K562 (cell line): ENCODE data around the gene HBM. TPM values are rescaled to one million over a fixed set of nuclear protein-coding genes. Genes with fewer than 3 reads are reported as not detected.

Experiments
- BRF2 ChIP-seq: IDR thresholded peaks from 3 replicates; pipeline ENCODE4 v1.6.1; 2011; ENCODE audit warnings: borderline replicate concordance, mild to moderate bottlenecking; ENCODE audit not compliant: insufficient read length, insufficient read depth
- CGGBP1 ChIP-seq: fragments of 250-450 bp; sonication (Bioruptor Pico); IDR thresholded peaks from 2 replicates; pipeline ENCODE4 v1.9.0; 2021; ENCODE audit warnings: mild to moderate bottlenecking
- CXXC5 ChIP-seq: fragments of 250-450 bp; sonication (Bioruptor Pico); IDR thresholded peaks from 2 replicates; pipeline ENCODE4 v1.8.0; 2022; ENCODE audit warnings: inconsistent platforms, mild to moderate bottlenecking, moderate library complexity
- E2F8 ChIP-seq: fragments of 450-650 bp; IDR thresholded peaks from 2 replicates; pipeline ENCODE4 v1.7.1; 2018; ENCODE audit warnings: mild to moderate bottlenecking, low read depth; ENCODE audit not compliant: partially characterized antibody
- ETS1 ChIP-seq: conservative IDR thresholded peaks from 2 replicates; pipeline ENCODE4 v1.6.1; 2011; ENCODE audit warnings: low read depth, mild to moderate bottlenecking, low read length; ENCODE audit not compliant: control insufficient read depth
- HDAC8 ChIP-seq: fragments of 450-650 bp; IDR thresholded peaks from 2 replicates; pipeline ENCODE4 v1.6.1; 2016; ENCODE audit warnings: mild to moderate bottlenecking, missing genetic modification characterization, moderate library complexity, missing compliant biosample characterization
- JUND ChIP-seq, 2 experiments: IDR thresholded peaks; 2 replicates in 1 of 2; 3 replicates in 1 of 2; pipeline ENCODE4 v1.6.1; 2011; ENCODE audit warnings: borderline replicate concordance in 2 of 2, low read depth in 2 of 2, low read length in 2 of 2, improper control_type of control experiment in 1 of 2, missing biosample characterization in 1 of 2, missing genetic modification characterization in 1 of 2, missing genetic modification reagents in 1 of 2
- MAFG ChIP-seq: fragments of 450-650 bp; conservative IDR thresholded peaks from 2 replicates; pipeline ENCODE4 v1.6.1; 2016; ENCODE audit warnings: missing genetic modification characterization, missing compliant biosample characterization
- MBD1 ChIP-seq: fragments of 250-450 bp; sonication (Bioruptor Pico); IDR thresholded peaks from 2 replicates; pipeline ENCODE4 v1.8.0; 2022; ENCODE audit warnings: inconsistent platforms
- MTA3 ChIP-seq: fragments of 450-650 bp; formaldehyde crosslinking; IDR thresholded peaks from 2 replicates; pipeline ENCODE4 v1.6.1; 2017; ENCODE audit warnings: mild to moderate bottlenecking, borderline replicate concordance
- MXI1 ChIP-seq: IDR thresholded peaks from 2 replicates; pipeline ENCODE4 v1.6.1; 2011; ENCODE audit warnings: low read depth, mild to moderate bottlenecking, improper control_type of control experiment, low read length
- PTTG1 ChIP-seq: fragments of 450-650 bp; IDR thresholded peaks from 2 replicates; pipeline ENCODE4 v1.6.1; 2016; ENCODE audit warnings: low read depth, mild to moderate bottlenecking, missing genetic modification characterization, missing compliant biosample characterization
- TFAP4 ChIP-seq: sonication (generic); formaldehyde crosslinking; IDR thresholded peaks from 2 replicates; pipeline ENCODE4 v1.8.0; 2022; ENCODE audit warnings: missing genetic modification reagents, mild to moderate bottlenecking, moderate library complexity, borderline replicate concordance
- ZBTB26 ChIP-seq: fragments of 450-650 bp; formaldehyde crosslinking; IDR thresholded peaks from 2 replicates; pipeline ENCODE4 v1.4.0; 2022; ENCODE audit warnings: missing genetic modification characterization
- polyA plus RNA-seq, 8 experiments: library from polyadenylated mRNA; depleted of rRNA in 4 of 8; stranded (reverse) in 5 of 8; unstranded in 3 of 8; fragments of >200 nt; fragmentation: Nextera tagmentation in 2 of 8; fragmentation: Illumina TruSeq in 1 of 8; extraction: Ambion mirVana in 2 of 8; extraction: Trizol in 1 of 8; gene quantifications; 2 replicates each; pipeline versions ENCODE4 v1.2.1 to v1.2.3, GENCODE V29; 2011 to 2014; ENCODE audit warnings: inconsistent platforms in 1 of 8, missing spikeins in 1 of 8
- total RNA-seq, 7 experiments: library from RNA; depleted of rRNA in 6 of 7; stranded (reverse); fragments of >200 nt in 6 of 7; fragmentation: Illumina TruSeq in 2 of 7; extraction: Trizol in 2 of 7; gene quantifications; 2 replicates each; pipeline versions ENCODE4 v1.2.1 to v1.2.3, GENCODE V29; 2011 to 2021; ENCODE audit warnings: low replicate concordance in 1 of 7

The HBM gene
- total and polyA plus RNA-seq, 9 of the 15 experiments (the other 6 are each of a cell fraction or from before 2014, with no cell fraction given), result not detected

GRCh38 chr16:117379-118365 is 48.1 kb upstream of the HBM start (continued):
- TF ChIP-seq TFAP4 (CRISPR knock-in tag) (peak; percentile 44; the same call in 1 of the 2 replicates), BRF2 (no peak), CGGBP1 (CRISPR knock-in tag) (no peak), E2F8 (no peak), HDAC8 (tag) (no peak), ZBTB26 (CRISPR knock-in tag) (no peak), CXXC5 (CRISPR knock-in tag) (peak; percentile 48; the same call in 1 of the 2 replicates), PTTG1 (no peak), JUND (IDR thresholded peaks at IDR 0.05; ENCODE audit: borderline replicate concordance, low read depth, low read length) (no peak), JUND (tag; IDR thresholded peaks at IDR 0.05; ENCODE audit: borderline replicate concordance, low read depth, low read length) (peak; percentile 38; the same call in 1 of the 3 replicates), MAFG (tag) (no peak), MTA3 (no peak), ETS1 (no peak), MXI1 (no peak), MBD1 (CRISPR knock-in tag) (no peak)
